Caco-2 (cell line): ENCODE data around the gene C1QTNF5. TPM values are rescaled to one million over a fixed set of nuclear protein-coding genes. Genes with fewer than 3 reads are reported as not detected.

Experiments
- BruUV-seq: library from RNA; stranded (reverse); fragments of 400-500 nt; replicated peaks from 2 replicates; lab custom pipeline; 2021; lab: Mats Ljungman, UMichigan
- CTCF ChIA-PET: fragments of 300-600 bp; sonication (Branson Sonifier 250); formaldehyde crosslinking; loops from one replicate; lab custom pipeline; 2022; ENCODE audit warnings: antibody characterized with exemption; lab: Charles Lee
- POLR2A ChIA-PET: fragments of 300-600 bp; sonication (Branson Sonifier 250); formaldehyde crosslinking; loops from one replicate; lab custom pipeline; 2022; ENCODE audit warnings: antibody characterized with exemption; lab: Charles Lee
- DNase-seq, 2 experiments: peaks; one replicate each; pipeline versions ENCODE4 v3.0.0 to v3.0.0-alpha.2; 2020 to 2022
- H3K27me3 ChIP-seq: replicated peaks from 2 replicates; pipeline ENCODE4 v1.6.0; 2011; ENCODE audit warnings: low read length; ENCODE audit not compliant: control insufficient read depth, insufficient read depth
- H3K36me3 ChIP-seq: 2 replicates; pipeline ENCODE4 v1.5.1; 2011; ENCODE audit warnings: low read length; ENCODE audit not compliant: control insufficient read depth, insufficient read depth
- H3K4me1 ChIP-seq: fragments of 250-450 bp; sonication (Bioruptor Pico); 2 replicates; pipeline ENCODE4 v1.5.1; 2020; ENCODE audit warnings: mild to moderate bottlenecking
- H3K4me3 ChIP-seq: 2 replicates; pipeline ENCODE4 v1.5.1; 2011; ENCODE audit warnings: low read depth, mild to moderate bottlenecking, control low read depth, low read length
- H3K9me3 ChIP-seq: fragments of 250-450 bp; sonication (Bioruptor Pico); 2 replicates; pipeline ENCODE4 v1.5.1; 2020; ENCODE audit warnings: mild to moderate bottlenecking, moderate library complexity
- H3K27ac Mint-ChIP-seq: one replicate; pipeline ENCODE4 v1.8.0; 2022; ENCODE audit warnings: mixed read lengths; ENCODE audit not compliant: unreplicated experiment
- H3K27me3 Mint-ChIP-seq: one replicate; pipeline ENCODE4 v1.8.0; 2022; ENCODE audit warnings: mixed read lengths; ENCODE audit not compliant: insufficient read depth, unreplicated experiment
- H3K36me3 Mint-ChIP-seq: one replicate; pipeline ENCODE4 v1.8.0; 2022; ENCODE audit warnings: mild to moderate bottlenecking, mixed read lengths; ENCODE audit not compliant: insufficient read depth, unreplicated experiment
- H3K4me1 Mint-ChIP-seq: one replicate; pipeline ENCODE4 v1.8.0; 2022; ENCODE audit warnings: low read depth, mixed read lengths; ENCODE audit not compliant: unreplicated experiment
- H3K4me3 Mint-ChIP-seq: one replicate; pipeline ENCODE4 v1.8.0; 2022; ENCODE audit warnings: mild to moderate bottlenecking, moderate library complexity, mixed read lengths; ENCODE audit not compliant: unreplicated experiment
- H3K9me3 Mint-ChIP-seq: one replicate; pipeline ENCODE4 v1.8.0; 2022; ENCODE audit warnings: mixed read lengths; ENCODE audit not compliant: unreplicated experiment
- CTCF ChIP-seq, 2 experiments: fragments of 200-600 bp in 1 of 2; IDR thresholded peaks; 1 replicate in 1 of 2; 2 replicates in 1 of 2; pipeline versions ENCODE4 v1.5.1 to v1.8.0; 2011 to 2022; ENCODE audit warnings: antibody characterized with exemption in 1 of 2, control low read depth in 1 of 2, inconsistent platforms in 1 of 2, low read depth in 1 of 2, low read length in 1 of 2, mild to moderate bottlenecking in 1 of 2, moderate library complexity in 1 of 2; ENCODE audit not compliant: insufficient read depth in 1 of 2, severe bottlenecking in 1 of 2, unreplicated experiment in 1 of 2
- intact Hi-C: fragments of 100-400 bp; cut with micrococcal nuclease; formaldehyde crosslinking; loops from one replicate; pipeline ENCODE4 v1.10.0; 2022; ENCODE audit not compliant: unreplicated experiment
- total RNA-seq: library from RNA; stranded (reverse); gene quantifications from 2 replicates; pipeline ENCODE4 v1.2.3, GENCODE V29; 2022

C1QTNF5 gene
- total RNA-seq, 1 experiment from 2014 or later, result 1.2 TPM

- no peak within 1 kb of the TSS for H3K4me3 Mint-ChIP-seq
- Histone ChIP-seq H3K27me3 (no peaks in the 10 kb centered on the region; the same call in 1 of the 2 replicates), H3K4me1 (peaks cover 14% of the 10 kb centered on the region), H3K9me3 (no peaks in the 10 kb centered on the region), H3K4me3 (peak within 1 kb of the TSS; percentile 46), H3K36me3 (no peaks in the 10 kb centered on the region)
- intact Hi-C loops, result loop anchor here (1.0 kb wide), 4 partner anchors 20 to 140 kb away; no protein-coding TSS in a partner anchor
- H3K4me1 Mint-ChIP-seq, result peaks cover 14% of the 10 kb centered on the region
- ChIA-PET POLR2A (interaction anchor here (0.6 to 2.2 kb wide), 7 partner anchors 15 to 483 kb away, joined by 3 to 10 read pairs (median 4); partner anchors contain the start of genes HINFP and RNF26), CTCF (interaction anchor here (0.6 to 4.7 kb wide), 24 partner anchors 8 to 1044 kb away, joined by 3 to 66 read pairs (median 4); partner anchors contain the start of genes C1QTNF5, CBL and RNF26)
- no peaks in the 10 kb centered on the region for H3K9me3 Mint-ChIP-seq
- H3K36me3 Mint-ChIP-seq, result no peaks in the 10 kb centered on the region
- peak; percentile 97 to 99 for TF ChIP-seq CTCF (IDR thresholded peaks at IDR 0.05; ENCODE audit: insufficient read depth in 1 of 2, low read depth in 1 of 2, low read length in 1 of 2, severe bottlenecking in 1 of 2, unreplicated experiment in 1 of 2)
- H3K27me3 Mint-ChIP-seq, result peaks cover 3% of the 10 kb centered on the region
- H3K27ac Mint-ChIP-seq, result no peak within 1 kb of the TSS
- peak; percentile 99 to 100 for DNase-seq
- BruUV-seq, result TSS peak; percentile 66
Observed at GRCh38 chr11:119381181-119381988, 40.7 kb upstream of the C1QTNF5 start, which contains the start of gene USP2. Gene USP2 (minus strand): TSS chr11:119381690. CDS start chr11:119373480, 8,210 bp downstream.

- no TSS peak for BruUV-seq
- ChIA-PET POLR2A (interaction anchor here (0.6 to 2.2 kb wide), 7 partner anchors 16 to 483 kb away, joined by 3 to 10 read pairs (median 4); partner anchors contain the start of genes HINFP and RNF26), CTCF (interaction anchor here (0.6 to 4.7 kb wide), 22 partner anchors 9 to 1043 kb away, joined by 3 to 66 read pairs (median 5); partner anchors contain the start of genes C1QTNF5, CBL and RNF26)
- peaks cover 14% of the 10 kb centered on the region for H3K4me1 ChIP-seq
- peaks cover 3% of the 10 kb centered on the region for H3K27me3 Mint-ChIP-seq
- H3K36me3 Mint-ChIP-seq, result no peaks in the 10 kb centered on the region
- no peak for TF ChIP-seq CTCF (IDR thresholded peaks at IDR 0.05; ENCODE audit: insufficient read depth in 1 of 2, low read depth in 1 of 2, low read length in 1 of 2, severe bottlenecking in 1 of 2, unreplicated experiment in 1 of 2)
- H3K9me3 Mint-ChIP-seq, result no peaks in the 10 kb centered on the region
- no peaks in the 10 kb centered on the region; the same call in 1 of the 2 replicates for H3K27me3 ChIP-seq
- no peaks in the 10 kb centered on the region for H3K36me3 ChIP-seq
- peak overlapping the region; percentile 44 for H3K4me3 ChIP-seq
- H3K4me1 Mint-ChIP-seq, result peaks cover 14% of the 10 kb centered on the region
- no peak overlapping the region for H3K27ac Mint-ChIP-seq
- no peaks in the 10 kb centered on the region for H3K9me3 ChIP-seq
- intact Hi-C loops, result loop anchor here (1.0 kb wide), 4 partner anchors 20 to 140 kb away; no protein-coding TSS in a partner anchor
- H3K4me3 Mint-ChIP-seq, result no peak overlapping the region
- no peak for DNase-seq
Observed at GRCh38 chr11:119380827-119381180, 40.1 kb upstream of the C1QTNF5 start.

- no peak for DNase-seq
- peaks cover 14% of the 10 kb centered on the region for H3K4me1 Mint-ChIP-seq
- H3K27ac Mint-ChIP-seq, result no peak overlapping the region
- peaks cover 3% of the 10 kb centered on the region for H3K27me3 Mint-ChIP-seq
- no peaks in the 10 kb centered on the region for H3K36me3 Mint-ChIP-seq
- H3K4me3 Mint-ChIP-seq, result no peak overlapping the region
- no peaks in the 10 kb centered on the region for H3K9me3 ChIP-seq
- no peaks in the 10 kb centered on the region for H3K36me3 ChIP-seq
- BruUV-seq, result no TSS peak
- no peak for TF ChIP-seq CTCF (IDR thresholded peaks at IDR 0.05; ENCODE audit: insufficient read depth in 1 of 2, low read depth in 1 of 2, low read length in 1 of 2, severe bottlenecking in 1 of 2, unreplicated experiment in 1 of 2)
- H3K4me3 ChIP-seq, result peak overlapping the region; percentile 44
- no peaks in the 10 kb centered on the region for H3K9me3 Mint-ChIP-seq
- no peaks in the 10 kb centered on the region; the same call in 1 of the 2 replicates for H3K27me3 ChIP-seq
- ChIA-PET POLR2A (interaction anchor here (2.2 kb wide), 1 partner anchor 46 kb away, joined by 10 read pairs; the partner anchor contains the start of gene RNF26), CTCF (interaction anchor here (0.6 to 4.7 kb wide), 13 partner anchors 9 to 1043 kb away, joined by 3 to 66 read pairs (median 7); partner anchors contain the start of gene C1QTNF5)
- H3K4me1 ChIP-seq, result peaks cover 14% of the 10 kb centered on the region
- intact Hi-C loops, result no loop called here
Observed at GRCh38 chr11:119380160-119380826, 39.6 kb upstream of the C1QTNF5 start.
